Measurements from ENCODE around the gene SGSM1.

Gene SGSM1

GRCh38 chr22:24826710-24827285, 20.8 kb downstream of the SGSM1 start:
- H3K4me3 ChIP-seq (ENCODE audit: low read depth, low read length), result no peak overlapping the region
- H3K27me3 ChIP-seq (ENCODE audit: control insufficient read depth, insufficient read depth, low read length), result no peaks in the 10 kb centered on the region
- no peak overlapping the region for H2AFZ ChIP-seq
- TF ChIP-seq, protein P1, sequence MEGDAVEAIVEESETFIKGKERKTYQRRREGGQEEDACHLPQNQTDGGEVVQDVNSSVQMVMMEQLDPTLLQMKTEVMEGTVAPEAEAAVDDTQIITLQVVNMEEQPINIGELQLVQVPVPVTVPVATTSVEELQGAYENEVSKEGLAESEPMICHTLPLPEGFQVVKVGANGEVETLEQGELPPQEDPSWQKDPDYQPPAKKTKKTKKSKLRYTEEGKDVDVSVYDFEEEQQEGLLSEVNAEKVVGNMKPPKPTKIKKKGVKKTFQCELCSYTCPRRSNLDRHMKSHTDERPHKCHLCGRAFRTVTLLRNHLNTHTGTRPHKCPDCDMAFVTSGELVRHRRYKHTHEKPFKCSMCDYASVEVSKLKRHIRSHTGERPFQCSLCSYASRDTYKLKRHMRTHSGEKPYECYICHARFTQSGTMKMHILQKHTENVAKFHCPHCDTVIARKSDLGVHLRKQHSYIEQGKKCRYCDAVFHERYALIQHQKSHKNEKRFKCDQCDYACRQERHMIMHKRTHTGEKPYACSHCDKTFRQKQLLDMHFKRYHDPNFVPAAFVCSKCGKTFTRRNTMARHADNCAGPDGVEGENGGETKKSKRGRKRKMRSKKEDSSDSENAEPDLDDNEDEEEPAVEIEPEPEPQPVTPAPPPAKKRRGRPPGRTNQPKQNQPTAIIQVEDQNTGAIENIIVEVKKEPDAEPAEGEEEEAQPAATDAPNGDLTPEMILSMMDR (IDR thresholded peaks at IDR 0.05), result no peak
- H3K9me3 ChIP-seq (ENCODE audit: control insufficient read depth, low read length), result no peaks in the 10 kb centered on the region
- no peak overlapping the region for H3K27ac ChIP-seq
- no peak overlapping the region for H3K4me2 ChIP-seq (ENCODE audit: low read length)
- no peaks in the 10 kb centered on the region for H3K79me2 ChIP-seq
- no peak overlapping the region for H3K9ac ChIP-seq
- H3K36me3 ChIP-seq (ENCODE audit: control insufficient read depth, insufficient read depth, low read length), result no peaks in the 10 kb centered on the region
- H3K4me1 ChIP-seq, result no peaks in the 10 kb centered on the region

DNA sequence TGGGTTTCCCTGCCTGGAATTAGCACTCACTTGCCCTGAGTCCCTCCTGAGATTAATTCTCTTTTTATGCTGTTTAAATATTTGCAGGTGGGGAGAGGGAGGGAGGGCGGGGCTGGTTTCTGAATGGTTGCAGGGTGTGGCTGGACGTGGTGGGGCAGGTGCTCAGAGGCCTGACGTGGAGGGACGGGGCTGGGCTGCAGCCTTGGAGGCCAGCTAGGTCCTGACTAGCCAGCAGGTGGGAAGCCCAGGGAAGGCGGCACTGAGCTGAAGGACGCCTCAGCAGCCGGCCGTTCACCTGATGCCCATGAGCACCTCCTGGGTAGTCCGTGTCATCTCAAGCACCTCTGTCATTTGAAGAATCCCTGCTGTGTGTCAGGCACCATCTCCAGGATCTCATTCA, 21.3 kb downstream of the SGSM1 start:
- H2AFZ ChIP-seq, result no peak overlapping the region
- no peak overlapping the region for H3K4me2 ChIP-seq (ENCODE audit: low read length)
- no peaks in the 10 kb centered on the region for H3K36me3 ChIP-seq (ENCODE audit: control insufficient read depth, insufficient read depth, low read length)
- no peak overlapping the region for H3K9ac ChIP-seq
- no peaks in the 10 kb centered on the region for H3K27me3 ChIP-seq (ENCODE audit: control insufficient read depth, insufficient read depth, low read length)
- H3K4me1 ChIP-seq, result no peaks in the 10 kb centered on the region
- no peak overlapping the region for H3K27ac ChIP-seq
- TF ChIP-seq, protein P1 (IDR thresholded peaks at IDR 0.05), result no peak
- no peaks in the 10 kb centered on the region for H3K9me3 ChIP-seq (ENCODE audit: control insufficient read depth, low read length)
- no peaks in the 10 kb centered on the region for H3K79me2 ChIP-seq
- H3K4me3 ChIP-seq (ENCODE audit: low read depth, low read length), result no peak overlapping the region

DNA sequence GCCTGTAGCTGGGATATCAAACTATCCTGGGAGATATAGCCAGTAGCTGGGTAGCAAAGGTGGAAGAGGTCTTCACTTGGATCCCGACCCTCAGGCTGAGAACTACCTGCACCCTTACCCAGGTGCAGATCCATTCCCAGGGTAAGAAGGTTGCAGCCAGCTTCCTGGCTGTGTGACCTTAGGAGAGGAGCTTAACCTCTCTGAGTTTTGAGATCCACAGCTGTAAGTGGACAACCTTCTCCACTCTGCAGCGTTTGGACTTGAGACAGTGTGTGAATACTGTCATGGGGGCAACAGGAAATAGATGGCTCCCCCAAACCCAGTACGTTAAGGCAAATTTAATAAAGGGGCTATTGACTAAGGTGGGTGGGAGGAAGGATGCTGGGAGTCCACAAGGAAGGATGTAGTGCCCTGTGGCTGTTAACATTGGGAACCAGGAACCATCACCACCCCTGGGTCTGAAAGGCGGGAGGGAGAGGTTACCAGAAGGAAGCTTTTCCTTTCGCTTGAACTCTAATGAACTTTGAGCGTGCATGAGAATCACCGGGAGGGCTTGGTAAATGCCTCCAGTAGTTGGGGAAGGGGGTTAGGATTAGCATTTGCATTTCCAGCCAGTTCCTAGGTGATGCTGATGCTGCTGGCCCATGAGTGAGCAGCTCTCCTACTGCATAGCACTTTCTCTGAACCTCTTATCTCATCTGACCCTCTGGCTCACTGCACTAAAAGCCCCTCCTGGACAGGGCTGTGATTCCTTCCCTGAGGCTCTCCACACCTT, 24.4 kb downstream of the SGSM1 start:
- no peaks in the 10 kb centered on the region for H3K27me3 ChIP-seq (ENCODE audit: control insufficient read depth, insufficient read depth, low read length)
- no peaks in the 10 kb centered on the region for H3K4me1 ChIP-seq
- no peak overlapping the region for H3K9ac ChIP-seq
- TF ChIP-seq, protein P1 (IDR thresholded peaks at IDR 0.05), result no peak
- no peak overlapping the region for H2AFZ ChIP-seq
- no peak overlapping the region for H3K4me2 ChIP-seq (ENCODE audit: low read length)
- H3K4me3 ChIP-seq (ENCODE audit: low read depth, low read length), result no peak overlapping the region
- no peaks in the 10 kb centered on the region for H3K36me3 ChIP-seq (ENCODE audit: control insufficient read depth, insufficient read depth, low read length)
- H3K27ac ChIP-seq, result no peak overlapping the region
- H3K9me3 ChIP-seq (ENCODE audit: control insufficient read depth, low read length), result no peaks in the 10 kb centered on the region
- H3K79me2 ChIP-seq, result no peaks in the 10 kb centered on the region

DNA sequence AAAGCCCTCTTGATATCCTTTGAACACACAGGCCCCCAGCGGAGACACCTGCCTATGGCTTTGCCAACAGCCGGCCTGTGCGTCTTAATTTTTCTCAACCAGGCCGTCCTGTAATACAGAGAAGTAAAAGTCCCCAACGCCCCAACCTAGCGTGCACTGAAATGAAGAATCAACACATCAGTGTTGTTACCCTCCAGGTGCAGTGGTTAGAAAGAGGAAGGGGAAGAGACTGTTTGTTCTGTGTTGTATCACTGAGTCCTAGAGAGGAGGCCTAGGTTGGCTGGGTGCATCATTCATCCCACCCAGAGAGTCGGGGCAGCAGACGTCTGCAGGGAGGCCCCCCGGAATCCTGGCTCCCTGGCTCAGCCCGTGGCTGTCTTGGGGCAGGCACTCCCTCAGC, 25.7 kb downstream of the SGSM1 start:
- no peaks in the 10 kb centered on the region for H3K9me3 ChIP-seq (ENCODE audit: control insufficient read depth, low read length)
- H3K27ac ChIP-seq, result no peak overlapping the region
- H3K4me3 ChIP-seq (ENCODE audit: low read depth, low read length), result no peak overlapping the region
- no peaks in the 10 kb centered on the region for H3K4me1 ChIP-seq
- H3K4me2 ChIP-seq (ENCODE audit: low read length), result no peak overlapping the region
- H2AFZ ChIP-seq, result no peak overlapping the region
- TF ChIP-seq, protein P1 (IDR thresholded peaks at IDR 0.05), result no peak
- no peaks in the 10 kb centered on the region for H3K27me3 ChIP-seq (ENCODE audit: control insufficient read depth, insufficient read depth, low read length)
- H3K36me3 ChIP-seq (ENCODE audit: control insufficient read depth, insufficient read depth, low read length), result no peaks in the 10 kb centered on the region
- no peaks in the 10 kb centered on the region for H3K79me2 ChIP-seq
- H3K9ac ChIP-seq, result no peak overlapping the region
